Mesenchymal stem cell (in vitro differentiated cells and primary cell): ENCODE data around the gene TARS3.

ENCODE experiments used
- DNase-seq: peaks from one replicate; pipeline ENCODE4 v3.0.0-alpha.2; 2013
- H2AFZ ChIP-seq: one replicate; pipeline ENCODE4 v1.6.1; 2013; ENCODE audit warnings: low read depth, mild to moderate bottlenecking, control low read depth, inconsistent platforms, low read length, moderate library complexity
- H2AK5ac ChIP-seq: 2 replicates; pipeline ENCODE4 v1.6.1; 2013; ENCODE audit warnings: low read length, moderate library complexity, mild to moderate bottlenecking, inconsistent platforms; ENCODE audit not compliant: severe bottlenecking
- H2BK120ac ChIP-seq: one replicate; pipeline ENCODE4 v1.6.1; 2013; ENCODE audit warnings: low read depth, mild to moderate bottlenecking, inconsistent platforms, low read length, moderate library complexity
- H2BK12ac ChIP-seq, 2 experiments: one replicate each; pipeline ENCODE4 v1.6.1; 2013; ENCODE audit warnings: inconsistent platforms in 2 of 2, low read length in 2 of 2, mild to moderate bottlenecking in 2 of 2, moderate library complexity in 2 of 2, control low read depth in 1 of 2
- H2BK15ac ChIP-seq: one replicate; pipeline ENCODE4 v1.6.1; 2013; ENCODE audit warnings: mild to moderate bottlenecking, low read depth, inconsistent platforms; ENCODE audit not compliant: poor library complexity, severe bottlenecking
- H2BK5ac ChIP-seq: 2 replicates; pipeline ENCODE4 v1.6.1; 2013; ENCODE audit warnings: low read depth, mild to moderate bottlenecking, low read length, control low read depth, inconsistent platforms; ENCODE audit not compliant: poor library complexity, severe bottlenecking
- H3K14ac ChIP-seq, 2 experiments: one replicate each; pipeline ENCODE4 v1.6.1; 2013; ENCODE audit warnings: inconsistent platforms in 2 of 2, low read length in 2 of 2, control low read depth in 1 of 2, mild to moderate bottlenecking in 1 of 2, moderate library complexity in 1 of 2
- H3K18ac ChIP-seq, 2 experiments: one replicate each; pipeline ENCODE4 v1.6.1; 2013; ENCODE audit warnings: inconsistent platforms in 2 of 2, low read length in 2 of 2, control low read depth in 1 of 2, low read depth in 1 of 2, mild to moderate bottlenecking in 1 of 2
- H3K23ac ChIP-seq, 2 experiments: one replicate each; pipeline ENCODE4 v1.6.1; 2013; ENCODE audit warnings: inconsistent platforms in 2 of 2, low read length in 2 of 2, mild to moderate bottlenecking in 2 of 2, moderate library complexity in 2 of 2, control low read depth in 1 of 2
- H3K27ac ChIP-seq: 2 replicates; pipeline ENCODE4 v1.5.1; 2013; ENCODE audit warnings: mild to moderate bottlenecking, moderate library complexity, low read length, control low read depth, inconsistent platforms; ENCODE audit not compliant: poor library complexity, severe bottlenecking
- H3K27me3 ChIP-seq, 2 experiments: 2 replicates each; pipeline versions ENCODE4 v1.6.1 to v1.7.0; 2013; ENCODE audit warnings: low read length in 2 of 2, mild to moderate bottlenecking in 2 of 2, moderate library complexity in 2 of 2, control low read depth in 1 of 2, inconsistent platforms in 1 of 2; ENCODE audit not compliant: control insufficient read depth in 1 of 2, insufficient read depth in 1 of 2
- H3K36me3 ChIP-seq, 2 experiments: 2 replicates each; pipeline versions ENCODE4 v1.6.1 to v1.7.0; 2013; ENCODE audit warnings: low read length in 2 of 2, control low read depth in 1 of 2, inconsistent platforms in 1 of 2, low read depth in 1 of 2, mild to moderate bottlenecking in 1 of 2; ENCODE audit not compliant: insufficient read depth in 2 of 2, control insufficient read depth in 1 of 2
- H3K4ac ChIP-seq, 2 experiments: one replicate each; pipeline ENCODE4 v1.6.1; 2013; ENCODE audit warnings: inconsistent platforms in 2 of 2, low read length in 2 of 2, mild to moderate bottlenecking in 2 of 2, moderate library complexity in 2 of 2, control low read depth in 1 of 2, low read depth in 1 of 2
- H3K4me1 ChIP-seq: 2 replicates; pipeline ENCODE4 v1.6.1; 2013; ENCODE audit warnings: low read depth, low read length, control low read depth; ENCODE audit not compliant: control insufficient read depth, insufficient read depth
- H3K4me2 ChIP-seq: 2 replicates; pipeline ENCODE4 v1.6.1; 2013; ENCODE audit warnings: low read length, mild to moderate bottlenecking, inconsistent platforms; ENCODE audit not compliant: poor library complexity, severe bottlenecking
- H3K4me3 ChIP-seq, 2 experiments: 2 replicates each; pipeline versions ENCODE4 v1.5.1 to v1.7.0; 2013; ENCODE audit warnings: low read length in 2 of 2, mild to moderate bottlenecking in 2 of 2, control low read depth in 1 of 2, low read depth in 1 of 2; ENCODE audit not compliant: insufficient read depth in 1 of 2
- H3K79me1 ChIP-seq: replicated peaks from 2 replicates; pipeline ENCODE4 v1.6.1; 2013; ENCODE audit warnings: mild to moderate bottlenecking, control low read depth, low read length, inconsistent platforms; ENCODE audit not compliant: poor library complexity, severe bottlenecking
- H3K9ac ChIP-seq: 2 replicates; pipeline ENCODE4 v1.7.0; 2013; ENCODE audit warnings: mild to moderate bottlenecking, low read length, moderate library complexity
- H3K9me3 ChIP-seq: 2 replicates; pipeline ENCODE4 v1.7.0; 2013; ENCODE audit warnings: mild to moderate bottlenecking, low read length; ENCODE audit not compliant: control insufficient read depth
- H4K8ac ChIP-seq: one replicate; pipeline ENCODE4 v1.6.1; 2013; ENCODE audit warnings: inconsistent platforms, mild to moderate bottlenecking, low read length, moderate library complexity
- H4K91ac ChIP-seq: one replicate; pipeline ENCODE4 v1.6.1; 2013; ENCODE audit warnings: mild to moderate bottlenecking, low read length, inconsistent platforms
- WGBS: methylation state at CpG from one replicate; pipeline ENCODE4 v1.1.7; 2013; ENCODE audit warnings: mixed read lengths; 5-methylcytosine and 5-hydroxymethylcytosine counted together

Gene TARS3

GRCh38 chr15:101650145-101650544, 74.1 kb downstream of the TARS3 start:
- no peaks in the 10 kb centered on the region for H3K9me3 ChIP-seq
- no peak overlapping the region for H2BK120ac ChIP-seq
- no peak overlapping the region for H3K18ac ChIP-seq
- no peak overlapping the region for H2AFZ ChIP-seq
- H2BK5ac ChIP-seq, result no peak overlapping the region
- H2AK5ac ChIP-seq, result no peak overlapping the region
- H3K27ac ChIP-seq, result no peak overlapping the region
- H4K91ac ChIP-seq, result no peak overlapping the region
- H3K36me3 ChIP-seq, result peaks cover 16 to 51% of the 10 kb centered on the region in 2 experiments
- H3K14ac ChIP-seq, result no peak overlapping the region
- H3K23ac ChIP-seq, result no peak overlapping the region
- peak overlapping the region in 1 of 2 experiments; percentile 98 for H3K4me3 ChIP-seq
- no peak overlapping the region for H2BK15ac ChIP-seq
- no peak overlapping the region for H3K4ac ChIP-seq
- DNase-seq, result no peak
- H3K4me2 ChIP-seq, result no peak overlapping the region
- no peak overlapping the region for H4K8ac ChIP-seq
- H3K4me1 ChIP-seq, result peaks cover 10% of the 10 kb centered on the region
- H3K27me3 ChIP-seq, result no peaks in the 10 kb centered on the region
- peak overlapping the region; percentile 98 for H3K9ac ChIP-seq
- peaks cover 10% of the 10 kb centered on the region for H3K79me1 ChIP-seq
- 95% methylated on average over 2 of the region's 5 CpGs for WGBS
- no peak overlapping the region for H2BK12ac ChIP-seq

- no peak overlapping the region for H3K4me2 ChIP-seq
- H2BK120ac ChIP-seq, result no peak overlapping the region
- no peak overlapping the region for H4K8ac ChIP-seq
- H3K27me3 ChIP-seq, result no peaks in the 10 kb centered on the region
- H3K79me1 ChIP-seq, result peaks cover 19% of the 10 kb centered on the region
- no peak overlapping the region for H2BK12ac ChIP-seq
- H3K4me1 ChIP-seq, result peaks cover 10% of the 10 kb centered on the region
- H2BK5ac ChIP-seq, result no peak overlapping the region
- no peak overlapping the region for H3K4me3 ChIP-seq
- H3K18ac ChIP-seq, result no peak overlapping the region
- H3K4ac ChIP-seq, result no peak overlapping the region
- DNase-seq, result no peak
- H3K9me3 ChIP-seq, result no peaks in the 10 kb centered on the region
- H2BK15ac ChIP-seq, result no peak overlapping the region
- no peak overlapping the region for H2AK5ac ChIP-seq
- H3K27ac ChIP-seq, result no peak overlapping the region
- no peak overlapping the region for H2AFZ ChIP-seq
- 95% methylated on average over 6 of the region's 6 CpGs for WGBS
- H3K36me3 ChIP-seq, result peaks cover 23 to 65% of the 10 kb centered on the region in 2 experiments
- no peak overlapping the region for H4K91ac ChIP-seq
- H3K9ac ChIP-seq, result peak overlapping the region; percentile 98
- no peak overlapping the region for H3K23ac ChIP-seq
- no peak overlapping the region for H3K14ac ChIP-seq
Measured at GRCh38 chr15:101648356-101648755, 75.9 kb downstream of the TARS3 start.

- H2AK5ac ChIP-seq, result no peak overlapping the region
- H3K27ac ChIP-seq, result no peak overlapping the region
- no peak overlapping the region for H2BK15ac ChIP-seq
- H2AFZ ChIP-seq, result no peak overlapping the region
- H2BK5ac ChIP-seq, result no peak overlapping the region
- H3K18ac ChIP-seq, result no peak overlapping the region
- no peak overlapping the region for H4K8ac ChIP-seq
- peaks cover 18% of the 10 kb centered on the region for H3K79me1 ChIP-seq
- no peak overlapping the region for H3K4me2 ChIP-seq
- H3K9me3 ChIP-seq, result no peaks in the 10 kb centered on the region
- H3K36me3 ChIP-seq, result peaks cover 27 to 74% of the 10 kb centered on the region in 2 experiments
- no peak overlapping the region for H4K91ac ChIP-seq
- H3K23ac ChIP-seq, result no peak overlapping the region
- H2BK120ac ChIP-seq, result no peak overlapping the region
- no peak overlapping the region for H3K14ac ChIP-seq
- H3K9ac ChIP-seq, result no peak overlapping the region
- no peaks in the 10 kb centered on the region for H3K27me3 ChIP-seq
- H3K4ac ChIP-seq, result no peak overlapping the region
- WGBS, result 90% methylated on average over 1 of the region's 3 CpGs
- peaks cover 3% of the 10 kb centered on the region for H3K4me1 ChIP-seq
- no peak overlapping the region for H3K4me3 ChIP-seq
- DNase-seq, result no peak
- no peak overlapping the region for H2BK12ac ChIP-seq
Measured at GRCh38 chr15:101647251-101647650, 77.0 kb downstream of the TARS3 start.

- H2BK120ac ChIP-seq, result no peak overlapping the region
- H3K4me2 ChIP-seq, result no peak overlapping the region
- H3K18ac ChIP-seq, result no peak overlapping the region
- H3K27ac ChIP-seq, result no peak overlapping the region
- no peak overlapping the region for H4K91ac ChIP-seq
- no peak overlapping the region for H3K4me3 ChIP-seq
- WGBS, result 94% methylated on average over 7 of the region's 8 CpGs
- H4K8ac ChIP-seq, result peak overlapping the region; percentile 74
- H2BK12ac ChIP-seq, result no peak overlapping the region
- H3K9ac ChIP-seq, result peak overlapping the region; percentile 10
- H3K4ac ChIP-seq, result no peak overlapping the region
- H3K79me1 ChIP-seq, result peaks cover 18% of the 10 kb centered on the region
- no peaks in the 10 kb centered on the region for H3K9me3 ChIP-seq
- no peak overlapping the region for H3K14ac ChIP-seq
- peaks cover 3% of the 10 kb centered on the region for H3K4me1 ChIP-seq
- H2AK5ac ChIP-seq, result no peak overlapping the region
- DNase-seq, result no peak
- H3K36me3 ChIP-seq, result peaks cover 27 to 80% of the 10 kb centered on the region in 2 experiments
- H2BK15ac ChIP-seq, result no peak overlapping the region
- H2AFZ ChIP-seq, result no peak overlapping the region
- H3K23ac ChIP-seq, result no peak overlapping the region
- H2BK5ac ChIP-seq, result no peak overlapping the region
- no peaks in the 10 kb centered on the region for H3K27me3 ChIP-seq
Measured at GRCh38 chr15:101646672-101647071, 77.6 kb downstream of the TARS3 start.
